NCI-H1105 treated with DMSO at 0.1 percent for 48 hours (cell line): ENCODE results near the gene ENOX1.

Experiments
- DNase-seq: peaks from one replicate; lab custom pipeline; 2025; lab: John Stamatoyannopoulos, UW

ENOX1 gene

DNA sequence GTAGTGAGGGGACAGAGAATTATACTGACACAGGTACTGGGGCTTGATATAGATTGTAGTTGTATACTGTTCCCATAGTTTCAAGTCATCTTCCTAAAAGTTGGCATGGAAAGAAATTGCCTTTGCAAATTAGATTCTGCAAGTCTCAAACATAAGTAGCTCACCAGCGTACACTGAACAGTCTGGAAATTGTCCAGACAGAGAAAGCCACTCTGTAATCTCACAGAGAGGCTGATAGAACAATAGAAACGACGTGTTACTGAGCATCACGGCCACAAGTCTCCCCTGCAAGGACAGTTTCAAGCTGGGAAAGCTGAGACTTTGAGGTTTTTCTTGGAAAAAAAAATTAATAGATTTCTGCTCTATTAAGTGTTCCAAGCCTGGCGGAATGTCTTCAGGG, 534.8 kb downstream of the ENOX1 start:
- no peak for DNase-seq

DNA sequence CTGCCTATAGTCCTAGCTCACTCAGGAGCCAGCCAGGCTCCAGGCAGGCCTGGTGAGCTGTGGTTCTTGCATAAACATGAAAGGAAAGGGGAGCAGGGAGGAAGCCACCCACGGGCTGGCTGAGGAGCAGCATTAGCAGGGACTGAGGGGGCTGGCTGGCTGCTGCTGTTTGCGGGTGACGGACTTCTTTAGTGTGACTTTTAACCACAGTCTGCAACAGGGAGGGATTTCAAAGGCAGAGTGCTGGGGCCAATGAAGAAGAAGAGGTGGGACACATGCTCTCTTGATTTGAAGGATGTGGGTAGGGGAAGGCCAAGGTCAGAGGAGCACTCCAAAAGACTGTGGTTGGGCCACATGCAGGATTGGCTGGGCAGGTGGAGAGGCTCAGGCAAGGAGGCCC, 540.4 kb downstream of the ENOX1 start:
- DNase-seq: no peak

DNA sequence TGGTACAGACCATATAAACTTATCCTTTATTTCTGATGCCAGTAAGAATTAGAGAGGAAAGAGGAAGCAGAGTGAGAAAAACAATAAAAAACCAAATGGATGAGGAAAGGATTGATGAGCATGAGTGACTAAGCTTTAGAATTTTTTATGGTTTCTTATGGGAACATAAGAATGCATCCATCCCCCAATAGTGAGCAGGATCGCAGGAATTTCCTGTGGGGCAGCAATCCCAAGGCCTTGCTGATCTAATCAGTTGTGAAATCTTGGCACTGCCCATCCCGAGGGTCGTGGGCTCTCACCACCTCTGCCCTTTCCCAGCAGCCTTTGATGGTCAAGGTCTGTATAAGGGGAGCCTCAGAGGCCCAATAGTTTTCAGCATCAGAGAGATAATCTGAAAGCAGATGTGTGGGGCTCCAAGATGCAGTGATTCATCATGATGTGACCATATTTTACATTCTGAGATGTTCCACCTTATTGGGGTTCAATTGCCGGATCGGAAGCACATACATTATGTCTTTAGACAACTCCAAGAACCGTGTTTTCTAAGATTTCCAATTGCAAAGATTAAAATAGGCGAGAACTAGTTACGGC, 541.3 kb downstream of the ENOX1 start:
- DNase-seq: no peak

DNA sequence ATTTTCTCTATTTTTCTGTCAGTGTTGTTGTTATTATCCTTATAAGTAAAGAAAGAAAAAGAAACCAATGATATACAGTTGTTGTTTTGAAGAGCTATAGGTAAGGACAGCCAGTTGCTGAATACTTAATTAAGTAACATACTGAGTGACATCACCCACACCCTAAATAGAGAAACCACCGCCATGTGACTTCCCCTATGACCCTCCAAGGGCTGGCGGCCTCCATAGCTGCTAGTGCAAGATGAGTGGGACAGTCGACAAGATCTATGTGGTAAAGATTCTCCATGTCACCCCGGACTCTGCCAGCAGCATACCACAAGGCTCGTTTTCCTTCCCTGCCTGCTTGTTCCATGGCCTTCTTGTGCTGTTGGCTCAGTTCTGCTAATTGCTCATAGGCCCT, 542.3 kb downstream of the ENOX1 start:
- DNase-seq: no peak

DNA sequence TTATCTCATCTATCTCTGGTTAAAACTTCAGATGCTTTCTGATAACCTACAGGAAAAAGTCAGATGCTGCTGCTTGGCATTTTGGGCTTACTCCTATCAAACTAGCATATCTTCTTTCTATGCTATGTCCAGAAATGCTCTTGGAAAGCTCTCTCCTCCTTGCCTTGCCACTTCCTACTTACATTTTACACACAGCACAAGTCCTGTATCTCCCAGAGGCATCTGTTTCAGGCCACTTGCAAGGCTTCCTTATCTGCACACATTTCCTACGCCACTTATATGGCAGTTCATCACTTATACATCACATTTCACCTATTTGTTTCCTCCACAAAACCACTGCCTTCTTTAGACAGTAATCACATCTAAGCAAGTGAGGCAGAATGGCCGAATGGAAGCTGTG, 543.1 kb downstream of the ENOX1 start:
- DNase-seq: no peak

DNA sequence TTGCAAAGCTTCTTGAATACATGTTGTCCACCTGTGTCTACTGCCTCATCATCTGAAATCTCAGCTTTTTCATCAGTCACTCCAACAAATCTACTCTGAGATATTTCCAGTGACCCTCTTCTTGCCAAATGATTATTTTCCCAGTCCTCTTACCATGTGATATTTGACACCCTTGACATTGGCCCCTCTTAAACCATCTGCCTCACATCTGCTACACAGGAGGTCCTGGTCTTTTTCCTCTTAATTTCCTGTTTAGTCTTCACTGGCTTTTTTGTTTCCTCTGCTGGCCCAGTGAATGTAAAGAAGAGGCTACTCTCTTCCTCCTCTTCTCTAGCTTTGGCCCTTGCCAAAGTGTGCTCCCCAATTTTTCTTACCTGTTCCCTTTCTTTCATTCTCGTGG, 544.7 kb downstream of the ENOX1 start:
- no peak for DNase-seq

DNA sequence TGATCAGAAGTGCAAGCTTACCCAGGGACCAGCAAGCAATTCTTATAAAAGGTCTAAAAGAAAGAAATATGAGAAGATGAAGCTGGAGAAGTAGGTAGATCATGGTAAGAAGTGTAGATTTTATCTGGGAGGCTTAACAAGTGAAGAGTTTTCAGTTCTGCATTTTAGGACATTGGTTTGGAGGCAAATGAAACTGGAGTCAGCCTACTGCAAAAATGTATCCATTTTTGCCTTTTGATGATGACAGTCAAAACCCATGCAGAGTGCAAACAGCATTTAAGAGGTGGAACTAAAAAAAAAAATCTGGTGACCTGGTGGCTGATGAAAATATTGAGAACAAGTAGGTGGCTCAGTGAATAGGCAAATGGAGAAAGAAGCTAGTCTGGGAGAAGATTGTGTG, 546.5 kb downstream of the ENOX1 start:
- DNase-seq: no peak

DNA sequence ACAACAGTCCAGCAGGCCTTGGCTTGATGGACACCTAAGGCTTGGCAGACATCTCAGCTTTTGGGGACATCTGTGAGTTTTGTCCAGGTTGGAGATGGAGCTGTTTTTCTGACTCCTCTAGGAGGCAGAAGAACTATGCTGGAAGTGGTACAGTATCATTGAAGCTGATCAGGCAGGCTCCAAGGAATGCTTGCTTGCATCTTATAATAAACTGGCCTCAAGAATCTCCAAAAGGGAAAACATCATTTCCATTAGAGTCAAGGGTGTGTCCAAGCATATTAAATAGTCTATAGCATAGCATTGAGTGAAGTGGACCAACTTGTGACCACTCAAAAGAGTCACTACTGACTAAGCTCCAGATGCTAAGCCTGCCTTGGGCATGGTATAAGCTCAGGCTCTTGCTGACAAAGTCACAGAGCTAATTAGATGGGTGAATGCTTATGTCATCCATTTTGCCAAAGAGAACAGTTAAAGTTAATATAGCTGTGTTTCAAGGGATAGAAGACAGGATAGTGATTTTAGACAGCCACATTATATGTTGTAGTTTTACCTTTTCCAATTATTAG, 547.4 kb downstream of the ENOX1 start:
- no peak for DNase-seq

DNA sequence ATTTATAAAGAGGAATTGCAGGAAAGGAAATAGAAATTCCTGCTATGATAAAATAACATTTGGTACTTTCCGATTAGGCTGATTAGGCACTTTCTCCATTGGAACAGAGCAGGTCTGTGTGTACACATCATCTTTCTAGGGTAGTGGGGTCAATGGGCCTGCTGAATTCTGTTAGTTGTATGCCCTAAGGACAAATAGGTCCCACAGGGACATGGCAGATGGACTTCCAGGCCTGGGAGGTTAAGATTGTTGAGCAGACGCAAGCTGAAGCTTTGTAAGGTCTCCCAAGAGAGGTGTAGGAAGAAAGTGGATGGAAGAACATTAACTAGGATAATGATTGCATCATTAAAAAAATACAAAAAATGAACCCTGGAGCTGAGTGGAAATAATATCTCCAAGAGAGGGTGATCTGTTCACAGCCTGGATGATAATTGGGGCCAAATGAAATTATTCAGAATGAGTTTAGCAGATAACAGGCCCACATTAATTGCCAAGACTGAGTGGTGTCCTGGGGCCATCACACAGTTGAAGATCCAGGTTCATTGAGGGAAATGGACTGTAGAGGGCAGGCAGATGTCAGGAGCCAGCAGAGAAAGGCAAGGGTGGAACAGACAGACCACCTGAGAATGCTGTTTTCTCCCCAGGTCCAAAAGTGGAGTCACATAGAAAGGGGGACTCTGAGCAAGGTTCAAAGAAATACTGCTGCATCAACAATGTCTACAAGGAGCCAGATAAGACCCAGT, 548.3 kb downstream of the ENOX1 start:
- DNase-seq: no peak

DNA sequence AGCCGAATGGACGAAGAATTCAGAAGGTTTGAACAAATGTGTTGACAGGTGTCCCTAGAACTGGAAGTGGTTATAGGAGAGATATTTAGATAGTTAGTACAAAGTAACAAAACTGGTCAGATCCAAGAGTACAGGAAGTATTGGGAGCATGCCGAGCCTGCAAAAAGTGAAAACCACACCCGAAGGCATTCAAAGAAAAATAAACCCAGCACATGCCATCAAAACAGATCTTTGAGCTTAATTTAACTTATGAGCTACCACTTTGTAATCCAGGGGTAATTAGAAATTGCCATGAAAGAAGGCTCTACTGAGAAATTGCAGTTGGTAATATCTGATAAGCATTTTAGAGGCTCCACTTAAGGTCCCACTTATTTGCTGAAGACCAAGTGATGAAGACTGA, 549.2 kb downstream of the ENOX1 start:
- no peak for DNase-seq

DNA sequence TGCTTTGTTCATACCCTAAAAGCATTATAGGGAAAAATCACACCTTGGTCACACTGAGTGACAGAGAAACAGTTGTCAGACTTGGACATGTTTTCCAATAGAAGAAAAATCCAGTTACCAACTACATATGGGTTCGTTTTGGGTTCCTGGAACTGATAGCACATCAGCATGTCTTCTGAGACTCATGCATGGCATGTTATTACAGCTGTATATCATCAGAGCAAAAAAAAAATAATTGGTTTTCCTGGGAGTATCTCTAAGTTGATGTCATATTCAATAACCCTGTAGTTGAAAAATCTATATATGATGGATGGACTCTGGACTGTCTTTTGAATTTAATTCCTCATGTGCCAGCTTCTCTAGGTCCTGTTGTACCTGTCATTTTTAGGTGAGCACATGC, 551.7 kb downstream of the ENOX1 start:
- no peak for DNase-seq

DNA sequence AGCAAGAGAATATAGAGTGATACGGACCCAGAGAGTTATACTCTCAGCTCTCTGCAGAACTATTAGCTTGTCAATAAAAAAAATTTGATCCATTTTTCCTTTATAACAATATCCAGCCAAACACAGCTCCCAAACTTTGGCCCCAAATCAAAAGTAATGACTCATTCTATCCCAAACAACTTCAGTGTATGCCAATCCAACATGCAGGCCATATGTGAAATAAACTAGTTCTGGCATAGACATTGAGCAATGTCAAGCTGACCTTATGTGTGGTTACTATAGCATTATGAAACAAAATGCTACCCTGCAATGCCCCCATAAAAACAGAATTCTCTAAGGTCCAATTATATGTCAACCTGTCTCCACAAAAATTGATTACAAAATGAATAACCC, 553.9 kb downstream of the ENOX1 start:
- no peak for DNase-seq

DNA sequence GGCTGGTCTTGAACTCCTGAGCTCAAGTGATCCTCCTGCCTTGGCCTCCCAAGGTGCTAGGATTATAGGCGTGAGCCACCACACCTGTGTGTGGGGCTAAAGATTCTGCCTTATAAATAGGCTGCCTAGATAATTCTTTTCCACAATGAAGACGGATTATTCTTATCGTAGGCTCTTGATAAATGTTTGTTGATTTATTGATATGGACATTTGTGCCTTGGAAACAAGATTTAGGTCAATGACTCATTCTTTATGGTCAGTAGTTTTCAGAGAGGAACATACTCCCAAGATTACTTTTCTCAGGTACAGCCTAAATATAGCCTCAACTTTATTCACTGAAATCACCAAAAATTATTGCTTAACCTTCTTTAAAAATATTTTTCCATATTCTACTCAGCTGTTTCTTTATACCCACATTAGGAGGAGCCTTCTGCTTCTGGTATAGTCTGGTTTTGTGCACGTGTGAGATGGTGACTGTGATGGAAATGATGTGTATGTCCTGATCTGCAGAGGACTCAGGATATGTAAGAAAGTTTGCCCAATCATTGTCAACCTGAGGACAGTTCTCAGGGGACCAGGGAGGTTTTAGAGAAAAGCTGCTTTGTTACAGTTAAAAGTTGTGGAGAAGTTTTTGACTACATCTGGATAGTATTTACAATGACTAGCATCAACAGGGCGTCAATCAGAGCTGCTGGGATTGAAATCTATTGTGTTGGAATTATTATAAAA, 554.5 kb downstream of the ENOX1 start:
- DNase-seq: no peak

DNA sequence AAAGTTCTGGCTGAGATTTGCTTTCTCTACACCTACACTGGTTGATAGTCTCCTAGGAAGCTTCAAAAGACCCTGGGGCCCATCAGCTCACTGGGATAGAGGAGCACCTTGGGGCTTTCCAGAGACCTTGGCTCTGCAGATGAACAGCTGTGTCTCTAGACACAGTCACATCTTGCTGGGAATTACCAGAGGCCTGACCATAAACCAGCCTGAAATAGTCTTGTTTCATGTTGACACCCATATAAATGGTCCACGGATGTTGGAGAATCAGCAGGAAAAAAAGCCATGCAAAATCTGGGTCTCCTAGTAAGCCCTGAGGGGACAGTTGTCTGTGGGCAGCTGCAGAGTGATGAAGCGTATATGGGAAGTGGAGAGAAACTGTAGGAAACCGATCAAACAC, 555.8 kb downstream of the ENOX1 start:
- DNase-seq: no peak

DNA sequence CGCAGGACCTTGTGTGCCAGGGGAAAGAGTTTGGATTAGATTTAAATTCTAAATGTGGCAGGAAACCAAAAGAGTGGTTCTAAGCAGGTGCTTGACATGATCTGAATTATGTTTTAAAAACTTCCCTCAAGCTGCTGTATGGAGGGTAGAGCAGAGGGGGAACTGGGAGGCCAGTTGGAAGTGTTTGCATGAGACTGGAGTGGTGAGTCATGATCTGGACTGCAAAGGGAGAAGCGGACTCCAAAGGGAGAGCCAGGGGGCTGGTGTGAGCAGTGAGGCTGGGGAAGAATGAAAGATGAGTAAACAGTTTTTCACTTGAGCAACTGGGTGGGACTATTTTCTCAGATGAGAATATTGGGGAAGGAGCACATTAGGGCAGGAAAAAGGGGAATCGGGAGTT, 557.3 kb downstream of the ENOX1 start:
- no peak for DNase-seq

DNA sequence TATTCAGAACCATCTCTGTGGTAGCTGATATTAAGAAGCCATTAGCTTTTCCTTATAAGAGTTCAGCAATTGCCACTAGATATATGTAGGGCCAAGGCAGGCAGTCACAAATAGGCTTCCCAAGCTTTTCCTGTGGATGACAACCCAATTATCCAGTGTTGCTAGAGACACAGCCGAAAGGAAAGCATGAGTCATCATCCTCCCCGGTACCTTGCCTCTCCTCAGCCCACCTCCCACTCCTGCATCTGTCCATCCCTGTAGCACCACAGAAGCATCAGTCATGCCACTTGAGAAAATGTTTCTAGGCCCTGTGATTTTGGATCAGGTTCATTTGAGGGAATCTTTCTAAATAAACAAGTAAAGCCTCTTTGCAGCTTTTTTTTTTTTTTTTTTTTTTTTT, 559.1 kb downstream of the ENOX1 start:
- no peak for DNase-seq

DNA sequence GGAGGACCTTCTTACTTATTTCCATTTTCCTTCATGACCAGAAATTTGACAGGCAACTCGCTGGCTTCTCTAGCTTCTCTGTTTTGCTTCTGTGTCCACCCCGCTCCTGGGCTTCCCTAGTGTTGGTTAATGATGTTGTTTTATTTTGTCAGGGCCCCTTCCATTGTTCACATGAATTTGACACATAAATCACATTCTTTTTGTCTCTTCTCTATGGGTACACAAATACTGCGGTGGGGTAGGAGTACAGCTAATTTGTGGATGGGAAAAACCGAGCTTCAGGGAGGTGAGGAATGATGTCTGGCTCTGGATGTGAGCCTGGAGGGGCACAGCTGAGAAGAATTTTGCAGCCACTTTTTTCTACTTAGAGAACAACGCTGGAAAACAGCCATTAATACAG, 563.6 kb downstream of the ENOX1 start:
- DNase-seq: no peak

DNA sequence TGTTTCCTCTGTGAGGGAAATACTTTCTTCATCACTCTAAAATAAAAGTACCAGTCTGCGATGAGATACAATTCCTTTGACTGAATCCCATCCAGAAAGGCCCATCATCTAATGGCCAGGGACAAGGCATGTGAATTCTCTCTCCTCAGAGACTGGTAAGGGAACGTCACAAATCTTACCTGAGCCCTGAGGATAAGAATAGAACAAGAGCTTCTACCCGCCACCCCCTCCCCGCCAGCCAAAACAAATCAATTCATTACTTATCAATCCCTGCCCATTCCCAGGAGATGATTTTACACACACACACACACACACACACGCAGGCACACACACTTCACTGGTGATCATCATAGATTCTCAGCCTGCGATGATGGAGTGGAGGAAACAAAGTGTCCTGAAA, 564.7 kb downstream of the ENOX1 start:
- no peak for DNase-seq

DNA sequence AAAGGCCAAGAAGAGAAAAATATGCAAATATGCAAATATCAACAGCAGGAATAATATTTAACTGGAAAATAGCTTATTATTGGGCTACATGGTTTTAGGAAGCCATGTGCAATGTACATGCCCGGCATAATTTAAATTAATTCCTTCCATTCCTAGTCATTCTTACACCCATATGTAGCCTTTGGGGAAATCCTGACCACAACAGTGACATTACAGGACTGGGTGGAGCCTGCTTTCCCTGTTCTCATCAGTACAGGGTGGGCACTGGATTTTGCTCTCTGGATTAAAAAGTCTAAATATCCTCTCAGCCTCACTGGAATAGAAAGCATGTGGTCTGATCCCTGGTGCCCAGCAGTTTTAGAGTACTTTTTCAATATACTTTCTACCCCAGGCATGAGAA, 565.2 kb downstream of the ENOX1 start:
- no peak for DNase-seq

DNA sequence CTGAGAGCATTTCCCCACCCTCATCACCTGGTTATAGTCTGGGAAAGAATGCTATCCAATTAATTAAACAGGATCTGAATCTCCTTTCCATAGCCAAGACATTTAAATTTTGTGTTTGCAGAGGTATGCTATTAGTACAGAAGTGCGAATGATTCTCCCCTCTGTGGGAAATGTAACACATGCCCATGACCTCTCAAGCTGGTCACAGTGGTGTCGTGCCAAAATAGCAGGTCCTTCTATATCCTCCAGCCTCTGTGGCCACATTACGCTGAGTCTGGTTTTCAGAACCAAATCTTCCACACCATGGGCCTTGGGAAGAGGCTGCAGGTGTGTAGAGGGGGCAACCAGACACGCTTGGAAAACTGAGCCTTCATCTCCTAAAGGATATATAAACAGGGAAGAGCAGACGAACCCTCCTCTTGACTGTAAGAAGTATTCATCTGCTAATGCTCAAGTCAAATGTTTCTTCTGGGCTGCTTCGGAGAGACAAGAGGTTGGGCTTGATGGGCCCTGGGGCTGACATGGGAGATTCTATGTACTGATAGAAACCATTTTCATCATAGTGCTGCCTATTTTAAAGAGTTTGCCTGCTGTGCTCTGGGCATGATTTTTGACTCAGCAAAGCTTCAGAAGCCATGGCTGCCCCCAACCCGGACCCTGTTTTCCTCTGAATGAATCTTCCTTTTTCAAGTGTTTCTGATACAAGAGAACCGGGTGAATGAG, 565.7 kb downstream of the ENOX1 start:
- DNase-seq: no peak

DNA sequence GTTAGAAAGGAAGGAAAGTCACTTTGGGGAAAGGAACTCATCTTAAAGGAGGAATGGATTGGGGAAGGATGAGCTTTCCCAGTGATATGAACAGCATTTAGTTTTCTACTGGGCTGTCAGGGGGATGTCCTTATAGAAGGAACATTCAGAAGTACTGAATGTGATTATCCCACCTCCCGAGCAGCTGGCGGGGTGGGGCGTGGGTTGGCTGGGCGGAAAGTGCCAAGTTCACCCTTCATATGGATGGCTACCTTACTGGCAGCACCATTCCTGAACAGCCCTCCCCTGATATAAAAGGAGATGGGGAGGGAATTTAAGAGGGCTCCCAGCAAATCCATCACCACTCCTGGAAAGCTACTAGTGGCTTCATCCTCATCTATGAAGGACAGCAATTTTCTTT, 572.6 kb downstream of the ENOX1 start:
- no peak for DNase-seq

DNA sequence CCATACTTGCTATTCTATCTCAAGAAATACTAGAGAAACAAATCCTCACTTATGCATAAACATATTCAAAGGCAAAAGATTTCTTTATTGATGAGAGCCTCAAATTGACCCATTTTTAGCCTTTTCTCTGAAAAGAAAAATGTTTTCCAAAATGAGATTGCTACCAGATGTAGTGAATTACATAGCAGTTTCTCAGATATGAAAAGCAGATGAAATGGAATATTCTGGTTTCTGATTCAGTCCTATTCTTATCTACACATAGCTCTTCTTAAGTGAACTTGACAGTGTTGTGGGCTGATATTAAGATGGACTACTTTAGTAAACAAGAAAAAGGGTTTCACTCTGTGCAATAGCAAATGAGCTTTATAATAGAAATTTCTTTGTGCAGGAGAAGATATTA, 579.9 kb downstream of the ENOX1 start:
- DNase-seq: no peak

DNA sequence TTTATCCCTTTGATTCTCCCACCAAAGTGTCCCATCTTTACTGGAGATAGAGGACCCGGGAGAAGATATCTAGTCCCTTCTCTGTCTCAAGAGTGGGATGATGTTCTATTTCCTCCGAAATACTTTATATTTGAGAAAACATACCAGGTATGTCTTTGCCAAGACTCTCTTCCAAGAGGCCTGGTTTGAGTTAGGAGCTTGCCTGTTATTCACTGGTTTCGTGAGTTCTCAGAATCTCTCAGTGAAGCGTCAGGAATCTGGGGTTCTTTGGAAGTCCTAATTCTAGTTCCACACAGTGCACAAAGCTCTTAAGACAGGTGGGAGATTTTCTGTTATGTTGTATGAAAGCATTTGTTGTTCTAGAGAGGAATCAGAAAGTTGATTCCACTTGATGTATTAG, 581.4 kb downstream of the ENOX1 start:
- DNase-seq: no peak
